Suprapubic skin (tissue), 4 donors: ENCODE results near the gene CUBN. TPM values are rescaled to one million over a fixed set of nuclear protein-coding genes. Genes with fewer than 3 reads are reported as not detected.

ENCODE experiments used
- DNase-seq, 2 donors: peaks; one replicate each; pipeline ENCODE4 v3.0.0-alpha.2; 2019; ENCODE audit warnings: low spot score in 2 of 2
- H3K27ac ChIP-seq: fragments of 200-600 bp; sonication (generic); one replicate; pipeline ENCODE4 v1.5.1; 2019
- H3K27me3 ChIP-seq: fragments of 200-600 bp; sonication (generic); one replicate; pipeline ENCODE4 v1.5.1; 2019
- H3K36me3 ChIP-seq: fragments of 200-600 bp; sonication (generic); one replicate; pipeline ENCODE4 v1.5.1; 2019
- H3K4me1 ChIP-seq: fragments of 200-600 bp; sonication (generic); one replicate; pipeline ENCODE4 v1.5.1; 2019
- H3K4me3 ChIP-seq: fragments of 200-600 bp; sonication (generic); one replicate; pipeline ENCODE4 v1.5.1; 2019; ENCODE audit warnings: mild to moderate bottlenecking
- H3K9me3 ChIP-seq: fragments of 200-600 bp; sonication (generic); one replicate; pipeline ENCODE4 v1.5.1; 2019
- CTCF ChIP-seq, 2 donors: fragments of 200-600 bp in 1 of 2; fragments of 450-650 bp in 1 of 2; sonication (generic) in 1 of 2; IDR thresholded peaks; one replicate each; pipeline ENCODE4 v1.5.1; 2016 to 2019; ENCODE audit warnings: antibody characterized with exemption in 2 of 2, mild to moderate bottlenecking in 1 of 2, moderate library complexity in 1 of 2
- EP300 ChIP-seq: sonication (generic); formaldehyde crosslinking; IDR thresholded peaks from one replicate; pipeline ENCODE4 v1.6.1; 2017; ENCODE audit warnings: antibody characterized with exemption
- POLR2A ChIP-seq, 2 donors: fragments of 450-650 bp; IDR thresholded peaks; one replicate each; pipeline ENCODE4 v1.6.1; 2017; ENCODE audit warnings: antibody characterized with exemption in 2 of 2, mild to moderate bottlenecking in 2 of 2, moderate library complexity in 2 of 2
- POLR2AphosphoS5 ChIP-seq, 3 donors: sonication (generic); formaldehyde crosslinking; IDR thresholded peaks; one replicate each; pipeline ENCODE4 v1.6.1; 2017; ENCODE audit warnings: antibody characterized with exemption in 3 of 3
- WGBS: methylation state at CpG from one replicate; pipeline ENCODE4 v1.1.5; 2018; 5-methylcytosine and 5-hydroxymethylcytosine counted together
- total RNA-seq, 4 donors: library from RNA; depleted of rRNA; stranded (reverse); fragments of >200 nt; gene quantifications; one replicate each; pipeline ENCODE4 v1.1.0, GENCODE V29; 2016

Gene CUBN
- total RNA-seq, 4 donors from 2014 or later: 1.1 to 8.4 (median 1.2) TPM

GRCh38 chr10:17051851-17052250, 77.8 kb downstream of the CUBN start:
- DNase-seq: no peak
- TF ChIP-seq POLR2AphosphoS5 (IDR thresholded peaks at IDR 0.05) (no peak), CTCF (IDR thresholded peaks at IDR 0.05) (no peak), POLR2A (IDR thresholded peaks at IDR 0.05) (no peak), EP300 (no peak)
- Histone ChIP-seq H3K4me1 (peaks cover 7% of the 10 kb centered on the region), H3K36me3 (no peaks in the 10 kb centered on the region), H3K27me3 (no peaks in the 10 kb centered on the region), H3K27ac (no peak overlapping the region), H3K9me3 (no peaks in the 10 kb centered on the region), H3K4me3 (no peak overlapping the region)
- 88% methylated on average over 3 of the region's 3 CpGs for WGBS

GRCh38 chr10:17049195-17049594, 80.4 kb downstream of the CUBN start:
- TF ChIP-seq EP300 (no peak), POLR2AphosphoS5 (IDR thresholded peaks at IDR 0.05) (no peak), CTCF (IDR thresholded peaks at IDR 0.05) (no peak), POLR2A (IDR thresholded peaks at IDR 0.05) (no peak)
- H3K36me3 ChIP-seq: no peaks in the 10 kb centered on the region
- no peaks in the 10 kb centered on the region for H3K27me3 ChIP-seq
- H3K4me1 ChIP-seq: peaks cover 7% of the 10 kb centered on the region
- no peaks in the 10 kb centered on the region for H3K9me3 ChIP-seq
- DNase-seq: no peak
- H3K27ac ChIP-seq: no peak overlapping the region
- H3K4me3 ChIP-seq: no peak overlapping the region
- WGBS: 68% methylated on average over 1 of the region's 1 CpG

GRCh38 chr10:17047908-17048307, 81.7 kb downstream of the CUBN start:
- no peak overlapping the region for H3K4me3 ChIP-seq
- H3K9me3 ChIP-seq: no peaks in the 10 kb centered on the region
- peaks cover 7% of the 10 kb centered on the region for H3K4me1 ChIP-seq
- no peaks in the 10 kb centered on the region for H3K36me3 ChIP-seq
- 84% methylated on average over 3 of the region's 3 CpGs for WGBS
- no peak overlapping the region for H3K27ac ChIP-seq
- TF ChIP-seq CTCF (IDR thresholded peaks at IDR 0.05) (no peak), POLR2A (IDR thresholded peaks at IDR 0.05) (no peak), EP300 (no peak), POLR2AphosphoS5 (IDR thresholded peaks at IDR 0.05) (no peak)
- no peaks in the 10 kb centered on the region for H3K27me3 ChIP-seq
- no peak for DNase-seq

GRCh38 chr10:17046989-17047388, 82.6 kb downstream of the CUBN start:
- Histone ChIP-seq H3K4me3 (no peak overlapping the region), H3K9me3 (no peaks in the 10 kb centered on the region), H3K27ac (no peak overlapping the region), H3K36me3 (no peaks in the 10 kb centered on the region), H3K4me1 (peaks cover 7% of the 10 kb centered on the region), H3K27me3 (no peaks in the 10 kb centered on the region)
- no peak for DNase-seq
- 55% methylated on average over 1 of the region's 1 CpG for WGBS
- TF ChIP-seq POLR2A (IDR thresholded peaks at IDR 0.05) (no peak), EP300 (no peak), CTCF (IDR thresholded peaks at IDR 0.05) (no peak), POLR2AphosphoS5 (IDR thresholded peaks at IDR 0.05) (no peak)

- no peak overlapping the region for H3K27ac ChIP-seq
- H3K9me3 ChIP-seq: no peaks in the 10 kb centered on the region
- no peaks in the 10 kb centered on the region for H3K27me3 ChIP-seq
- peaks cover 5% of the 10 kb centered on the region for H3K4me1 ChIP-seq
- no peak for TF ChIP-seq POLR2A (IDR thresholded peaks at IDR 0.05)
- no peak for TF ChIP-seq CTCF (IDR thresholded peaks at IDR 0.05)
- TF ChIP-seq EP300: no peak
- TF ChIP-seq POLR2AphosphoS5 (IDR thresholded peaks at IDR 0.05): no peak
- no peaks in the 10 kb centered on the region for H3K36me3 ChIP-seq
- DNase-seq: no peak
- H3K4me3 ChIP-seq: no peak overlapping the region
- 91% methylated on average over 8 of the region's 8 CpGs for WGBS
Measured at GRCh38 chr10:17043586-17043985, 86.0 kb downstream of the CUBN start.
